Loucy (cell line): ENCODE data around the gene DNAAF8.

ENCODE experiments used
- H2AFZ ChIP-seq: fragments of 200-600 bp; sonication (generic); 2 replicates; pipeline ENCODE4 v1.6.0; 2016; ENCODE audit warnings: antibody characterized with exemption, mild to moderate bottlenecking, low read length, moderate library complexity
- H3F3A ChIP-seq: fragments of 200-600 bp; 2 replicates; pipeline ENCODE4 v1.6.0; 2016; ENCODE audit warnings: antibody characterized with exemption, low read depth, mild to moderate bottlenecking
- H3K27me3 ChIP-seq: fragments of 200-600 bp; sonication (generic); 2 replicates; pipeline ENCODE4 v1.6.1; 2014; ENCODE audit warnings: low read length, mild to moderate bottlenecking; ENCODE audit not compliant: insufficient read depth, poor library complexity, severe bottlenecking
- H3K36me3 ChIP-seq: fragments of 200-600 bp; sonication (generic); 2 replicates; pipeline ENCODE4 v1.6.1; 2016; ENCODE audit warnings: low read length; ENCODE audit not compliant: insufficient read depth
- H3K4me1 ChIP-seq: fragments of 200-600 bp; sonication (generic); 2 replicates; pipeline ENCODE4 v1.5.1; 2014; ENCODE audit warnings: low read length, mild to moderate bottlenecking; ENCODE audit not compliant: insufficient read depth, poor library complexity, severe bottlenecking
- H3K4me2 ChIP-seq: fragments of 200-600 bp; sonication (generic); 2 replicates; pipeline ENCODE4 v1.6.0; 2014; ENCODE audit warnings: antibody characterized with exemption, low read length, low read depth, mild to moderate bottlenecking; ENCODE audit not compliant: poor library complexity, severe bottlenecking
- H3K4me3 ChIP-seq: fragments of 200-600 bp; sonication (generic); 2 replicates; pipeline ENCODE4 v1.5.1; 2014; ENCODE audit warnings: low read length, mild to moderate bottlenecking, mixed read lengths; ENCODE audit not compliant: poor library complexity, severe bottlenecking
- H3K79me2 ChIP-seq: fragments of 200-600 bp; sonication (generic); 2 replicates; pipeline ENCODE4 v1.6.1; 2014; ENCODE audit warnings: low read length; ENCODE audit not compliant: insufficient read depth
- H3K9ac ChIP-seq: fragments of 200-600 bp; sonication (generic); 2 replicates; pipeline ENCODE4 v1.6.0; 2014; ENCODE audit warnings: mild to moderate bottlenecking, low read depth, low read length, moderate library complexity; ENCODE audit not compliant: poor library complexity, severe bottlenecking
- H3K9me2 ChIP-seq: fragments of 200-600 bp; sonication (generic); replicated peaks from 2 replicates; pipeline ENCODE4 v1.6.1; 2016; ENCODE audit warnings: low read depth, low read length, mixed read lengths
- H3K9me3 ChIP-seq: fragments of 200-600 bp; sonication (generic); 2 replicates; pipeline ENCODE4 v1.6.1; 2014; ENCODE audit warnings: mild to moderate bottlenecking, antibody characterized with exemption, low read length, low read depth; ENCODE audit not compliant: insufficient read depth
- H4K20me1 ChIP-seq: fragments of 200-600 bp; sonication (generic); 2 replicates; pipeline ENCODE4 v1.6.0; 2014; ENCODE audit warnings: antibody characterized with exemption, low read length, mild to moderate bottlenecking; ENCODE audit not compliant: insufficient read depth, poor library complexity, severe bottlenecking
- CTCF ChIP-seq: fragments of 200-600 bp; sonication (generic); conservative IDR thresholded peaks from 2 replicates; pipeline ENCODE4 v1.5.1; 2014; ENCODE audit warnings: mild to moderate bottlenecking, antibody characterized with exemption, low read length
- EZH2phosphoT487 ChIP-seq: fragments of 200-600 bp; IDR thresholded peaks from 2 replicates; pipeline ENCODE4 v1.6.1; 2018; ENCODE audit warnings: antibody characterized with exemption, mild to moderate bottlenecking, moderate library complexity, borderline replicate concordance

Gene DNAAF8

GRCh38 chr16:4760221-4760910, 26.0 kb downstream of the DNAAF8 start:
- H3K9me3 ChIP-seq, result no peaks in the 10 kb centered on the region
- H3K4me1 ChIP-seq, result no peaks in the 10 kb centered on the region
- no peak overlapping the region for H3K4me3 ChIP-seq
- H3K27me3 ChIP-seq, result no peaks in the 10 kb centered on the region
- no peaks in the 10 kb centered on the region for H3K9me2 ChIP-seq
- no peaks in the 10 kb centered on the region for H3K36me3 ChIP-seq
- 0 out of 2 replicates have a peak, but pooled peaks cover 3% of the 10 kb centered on the region for H3K79me2 ChIP-seq
- H2AFZ ChIP-seq, result no peak overlapping the region
- no peaks in the 10 kb centered on the region for H3F3A ChIP-seq
- TF ChIP-seq CTCF (no peak), EZH2phosphoT487 (no peak)
- H3K4me2 ChIP-seq, result no peak overlapping the region
- H4K20me1 ChIP-seq, result no peaks in the 10 kb centered on the region
- no peak overlapping the region for H3K9ac ChIP-seq

GRCh38 chr16:4762205-4762604, 27.9 kb downstream of the DNAAF8 start:
- Histone ChIP-seq H3K4me1 (no peaks in the 10 kb centered on the region), H3K4me2 (no peak overlapping the region), H3K36me3 (no peaks in the 10 kb centered on the region), H3K9ac (no peak overlapping the region), H2AFZ (no peak overlapping the region), H3F3A (no peaks in the 10 kb centered on the region), H3K9me2 (no peaks in the 10 kb centered on the region), H3K79me2 (peaks cover 14% of the 10 kb centered on the region), H3K9me3 (no peaks in the 10 kb centered on the region), H4K20me1 (no peaks in the 10 kb centered on the region), H3K4me3 (no peak overlapping the region), H3K27me3 (no peaks in the 10 kb centered on the region)
- TF ChIP-seq EZH2phosphoT487 (no peak), CTCF (no peak)

GRCh38 chr16:4763791-4764190, 29.5 kb downstream of the DNAAF8 start:
- no peak overlapping the region for H3K4me2 ChIP-seq
- peaks cover 14% of the 10 kb centered on the region for H3K79me2 ChIP-seq

More at GRCh38 chr16:4763791-4764190, 29.5 kb downstream of the DNAAF8 start:
- TF ChIP-seq CTCF (no peak), EZH2phosphoT487 (no peak)
- H3F3A ChIP-seq, result no peaks in the 10 kb centered on the region
- no peak overlapping the region for H3K4me3 ChIP-seq
- H3K9ac ChIP-seq, result no peak overlapping the region
- H3K27me3 ChIP-seq, result no peaks in the 10 kb centered on the region
- no peaks in the 10 kb centered on the region for H3K9me3 ChIP-seq
- H4K20me1 ChIP-seq, result no peaks in the 10 kb centered on the region
- H2AFZ ChIP-seq, result no peak overlapping the region
- no peaks in the 10 kb centered on the region for H3K9me2 ChIP-seq
- no peaks in the 10 kb centered on the region for H3K4me1 ChIP-seq
- H3K36me3 ChIP-seq, result no peaks in the 10 kb centered on the region
